HUES64 (cell line): ENCODE data around the gene CHURC1.

Source experiments
- H3K27ac ChIP-seq: 2 replicates; pipeline ENCODE4 v1.7.0; 2013; ENCODE audit warnings: low read depth, low read length, inconsistent platforms
- H3K27me3 ChIP-seq: 2 replicates; pipeline ENCODE4 v1.6.1; 2013; ENCODE audit warnings: mild to moderate bottlenecking, low read length; ENCODE audit not compliant: insufficient read depth
- H3K36me3 ChIP-seq: 2 replicates; pipeline ENCODE4 v1.6.1; 2013; ENCODE audit warnings: mild to moderate bottlenecking, low read length; ENCODE audit not compliant: insufficient read depth
- H3K4me1 ChIP-seq: 2 replicates; pipeline ENCODE4 v1.6.1; 2013; ENCODE audit warnings: mild to moderate bottlenecking, low read length, moderate library complexity; ENCODE audit not compliant: insufficient read depth
- H3K4me3 ChIP-seq: 2 replicates; pipeline ENCODE4 v1.5.1; 2013; ENCODE audit warnings: mild to moderate bottlenecking, low read length, moderate library complexity
- H3K9ac ChIP-seq: 2 replicates; pipeline ENCODE4 v1.6.1; 2013; ENCODE audit warnings: mild to moderate bottlenecking, low read depth, low read length
- H3K9me3 ChIP-seq: 2 replicates; pipeline ENCODE4 v1.6.1; 2013; ENCODE audit warnings: low read depth, low read length; ENCODE audit not compliant: insufficient read depth
- WGBS: fragments of 150-250, 120-280 bp; methylation state at CpG from one replicate; pipeline ENCODE4 v1.1.7; 2013; ENCODE audit warnings: missing lambda C conversion rate; 5-methylcytosine and 5-hydroxymethylcytosine counted together

Gene CHURC1

GRCh38 chr14:64878837-64879634 is 35.2 kb upstream of the CHURC1 start:
- Histone ChIP-seq H3K27ac (no peak overlapping the region), H3K9ac (no peak overlapping the region), H3K4me3 (peak overlapping the region; percentile 58), H3K36me3 (no peaks in the 10 kb centered on the region), H3K4me1 (peaks cover 8% of the 10 kb centered on the region), H3K27me3 (peaks cover 87% of the 10 kb centered on the region), H3K9me3 (no peaks in the 10 kb centered on the region)
- WGBS: 2% methylated on average over 43 of the region's 43 CpGs

GRCh38 chr14:64879635-64880220 is 34.5 kb upstream of the CHURC1 start, which contains the start of gene SPTB:
TSS of gene SPTB (minus strand) at chr14:64879907. CDS start at chr14:64823094, 56,813 bp downstream.
- Histone ChIP-seq H3K27ac (peak within 1 kb of the TSS; percentile 41; the same call in 1 of the 2 replicates), H3K9ac (peak within 1 kb of the TSS; percentile 28; the same call in 1 of the 2 replicates), H3K27me3 (peaks cover 90% of the 10 kb centered on the region), H3K4me1 (peaks cover 8% of the 10 kb centered on the region), H3K9me3 (no peaks in the 10 kb centered on the region), H3K4me3 (peak within 1 kb of the TSS; percentile 58), H3K36me3 (no peaks in the 10 kb centered on the region)
- under 1% methylated on average over 61 of the region's 61 CpGs for WGBS

- peak overlapping the region; percentile 58 for H3K4me3 ChIP-seq
- WGBS: 3% methylated on average over 49 of the region's 49 CpGs
- no peaks in the 10 kb centered on the region for H3K36me3 ChIP-seq
- H3K9ac ChIP-seq: peak overlapping the region; percentile 28; the same call in 1 of the 2 replicates
- peak overlapping the region; percentile 41; the same call in 1 of the 2 replicates for H3K27ac ChIP-seq
- peaks cover 8% of the 10 kb centered on the region for H3K4me1 ChIP-seq
- H3K27me3 ChIP-seq: peaks cover 87% of the 10 kb centered on the region
- no peaks in the 10 kb centered on the region for H3K9me3 ChIP-seq
Measured at GRCh38 chr14:64880221-64881121, 33.8 kb upstream of the CHURC1 start.

- no peaks in the 10 kb centered on the region for H3K9me3 ChIP-seq
- H3K9ac ChIP-seq: no peak overlapping the region
- peaks cover 37% of the 10 kb centered on the region for H3K27me3 ChIP-seq
- 93% methylated on average over 2 of the region's 2 CpGs for WGBS
- H3K36me3 ChIP-seq: no peaks in the 10 kb centered on the region
- H3K27ac ChIP-seq: no peak overlapping the region
- peaks cover 5% of the 10 kb centered on the region; the same call in 1 of the 2 replicates for H3K4me1 ChIP-seq
- H3K4me3 ChIP-seq: no peak overlapping the region
Measured at GRCh38 chr14:64885559-64885958, 28.7 kb upstream of the CHURC1 start.

- no peaks in the 10 kb centered on the region for H3K36me3 ChIP-seq
- H3K27ac ChIP-seq: no peak overlapping the region
- WGBS: 91% methylated on average over 6 of the region's 6 CpGs
- H3K4me1 ChIP-seq: no peaks in the 10 kb centered on the region
- H3K4me3 ChIP-seq: no peak overlapping the region
- H3K9ac ChIP-seq: no peak overlapping the region
- H3K9me3 ChIP-seq: no peaks in the 10 kb centered on the region
- H3K27me3 ChIP-seq: peaks cover 1% of the 10 kb centered on the region; the same call in 1 of the 2 replicates
Measured at GRCh38 chr14:64889352-64889751, 24.9 kb upstream of the CHURC1 start.

- no peaks in the 10 kb centered on the region for H3K36me3 ChIP-seq
- no peaks in the 10 kb centered on the region for H3K9me3 ChIP-seq
- no peak overlapping the region for H3K9ac ChIP-seq
- H3K4me1 ChIP-seq: no peaks in the 10 kb centered on the region
- H3K27me3 ChIP-seq: no peaks in the 10 kb centered on the region
- H3K27ac ChIP-seq: no peak overlapping the region
- H3K4me3 ChIP-seq: no peak overlapping the region
- 96% methylated on average over 2 of the region's 4 CpGs for WGBS
Measured at GRCh38 chr14:64891173-64891838, 22.9 kb upstream of the CHURC1 start.

GRCh38 chr14:64891839-64892375 is 22.3 kb upstream of the CHURC1 start:
- H3K36me3 ChIP-seq: no peaks in the 10 kb centered on the region
- H3K9ac ChIP-seq: no peak overlapping the region
- H3K27ac ChIP-seq: no peak overlapping the region
- WGBS: 53% methylated on average over 2 of the region's 2 CpGs
- H3K27me3 ChIP-seq: no peaks in the 10 kb centered on the region
- H3K4me1 ChIP-seq: no peaks in the 10 kb centered on the region
- H3K9me3 ChIP-seq: no peaks in the 10 kb centered on the region
- no peak overlapping the region for H3K4me3 ChIP-seq

- no peaks in the 10 kb centered on the region for H3K4me1 ChIP-seq
- no peak overlapping the region for H3K27ac ChIP-seq
- H3K9me3 ChIP-seq: no peaks in the 10 kb centered on the region
- 75% methylated on average over 1 of the region's 1 CpG for WGBS
- no peak overlapping the region for H3K4me3 ChIP-seq
- H3K27me3 ChIP-seq: no peaks in the 10 kb centered on the region
- no peaks in the 10 kb centered on the region for H3K36me3 ChIP-seq
- H3K9ac ChIP-seq: no peak overlapping the region
Measured at GRCh38 chr14:64899958-64900357, 14.3 kb upstream of the CHURC1 start.

GRCh38 chr14:64906022-64906421 is 8.2 kb upstream of the CHURC1 start:
- Histone ChIP-seq H3K36me3 (no peaks in the 10 kb centered on the region), H3K9me3 (no peaks in the 10 kb centered on the region), H3K27ac (no peak overlapping the region), H3K9ac (no peak overlapping the region), H3K4me1 (no peaks in the 10 kb centered on the region), H3K4me3 (no peak overlapping the region), H3K27me3 (no peaks in the 10 kb centered on the region)
- 87% methylated on average over 6 of the region's 6 CpGs for WGBS

GRCh38 chr14:64910847-64911495 is 3.3 kb upstream of the CHURC1 start:
- Histone ChIP-seq H3K36me3 (no peaks in the 10 kb centered on the region), H3K4me3 (no peak overlapping the region), H3K9me3 (no peaks in the 10 kb centered on the region), H3K4me1 (peaks cover 10% of the 10 kb centered on the region), H3K27ac (no peak overlapping the region), H3K9ac (no peak overlapping the region), H3K27me3 (no peaks in the 10 kb centered on the region)
- WGBS: 17% methylated on average over 3 of the region's 3 CpGs
